WTC11 (cell line): ENCODE results near the gene TMEM190.
A peak's percentile ranks its signal among the peaks of the same experiment; 100 is the strongest.

Source experiments
- CREB1 ChIP-seq: sonication (generic); formaldehyde crosslinking; IDR thresholded peaks from 2 replicates; pipeline ENCODE4 v1.8.0; 2023; ENCODE audit warnings: mild to moderate bottlenecking, missing genetic modification reagents
- JUN ChIP-seq: sonication (generic); formaldehyde crosslinking; IDR thresholded peaks from 2 replicates; pipeline ENCODE4 v1.8.0; 2023; ENCODE audit warnings: mild to moderate bottlenecking, missing genetic modification reagents
- MYBL2 ChIP-seq: sonication (generic); formaldehyde crosslinking; IDR thresholded peaks from 2 replicates; pipeline ENCODE4 v1.8.1; 2023; ENCODE audit warnings: mild to moderate bottlenecking, moderate library complexity, missing genetic modification reagents
- SP1 ChIP-seq: sonication (generic); formaldehyde crosslinking; conservative IDR thresholded peaks from 2 replicates; pipeline ENCODE4 v1.8.1; 2022; ENCODE audit warnings: missing genetic modification reagents
- TCF7 ChIP-seq: sonication (generic); formaldehyde crosslinking; IDR thresholded peaks from 2 replicates; pipeline ENCODE4 v1.8.0; 2022; ENCODE audit warnings: mild to moderate bottlenecking, low read depth, missing genetic modification reagents, moderate library complexity
- TEAD4 ChIP-seq: sonication (generic); formaldehyde crosslinking; IDR thresholded peaks from 2 replicates; pipeline ENCODE4 v1.8.0; 2022; ENCODE audit warnings: mild to moderate bottlenecking, missing genetic modification reagents
- ZBTB21 ChIP-seq: sonication (generic); formaldehyde crosslinking; IDR thresholded peaks from 2 replicates; pipeline ENCODE4 v1.8.1; 2023; ENCODE audit warnings: mild to moderate bottlenecking, missing genetic modification reagents, borderline replicate concordance
- TF ChIP-seq, protein P1 (sequence below): sonication (generic); formaldehyde crosslinking; IDR thresholded peaks from 2 replicates; pipeline ENCODE4 v1.8.1; 2023; ENCODE audit warnings: mild to moderate bottlenecking, missing genetic modification reagents, borderline replicate concordance
- TF ChIP-seq, protein P2 (sequence below): fragments of 200-600 bp; IDR thresholded peaks from 2 replicates; pipeline ENCODE4 v1.8.0; 2022; ENCODE audit warnings: antibody characterized with exemption
- TF ChIP-seq, protein P3 (sequence below): sonication (generic); formaldehyde crosslinking; conservative IDR thresholded peaks from 2 replicates; pipeline ENCODE4 v1.8.1; 2022; ENCODE audit warnings: mild to moderate bottlenecking, missing genetic modification reagents

DNA sequence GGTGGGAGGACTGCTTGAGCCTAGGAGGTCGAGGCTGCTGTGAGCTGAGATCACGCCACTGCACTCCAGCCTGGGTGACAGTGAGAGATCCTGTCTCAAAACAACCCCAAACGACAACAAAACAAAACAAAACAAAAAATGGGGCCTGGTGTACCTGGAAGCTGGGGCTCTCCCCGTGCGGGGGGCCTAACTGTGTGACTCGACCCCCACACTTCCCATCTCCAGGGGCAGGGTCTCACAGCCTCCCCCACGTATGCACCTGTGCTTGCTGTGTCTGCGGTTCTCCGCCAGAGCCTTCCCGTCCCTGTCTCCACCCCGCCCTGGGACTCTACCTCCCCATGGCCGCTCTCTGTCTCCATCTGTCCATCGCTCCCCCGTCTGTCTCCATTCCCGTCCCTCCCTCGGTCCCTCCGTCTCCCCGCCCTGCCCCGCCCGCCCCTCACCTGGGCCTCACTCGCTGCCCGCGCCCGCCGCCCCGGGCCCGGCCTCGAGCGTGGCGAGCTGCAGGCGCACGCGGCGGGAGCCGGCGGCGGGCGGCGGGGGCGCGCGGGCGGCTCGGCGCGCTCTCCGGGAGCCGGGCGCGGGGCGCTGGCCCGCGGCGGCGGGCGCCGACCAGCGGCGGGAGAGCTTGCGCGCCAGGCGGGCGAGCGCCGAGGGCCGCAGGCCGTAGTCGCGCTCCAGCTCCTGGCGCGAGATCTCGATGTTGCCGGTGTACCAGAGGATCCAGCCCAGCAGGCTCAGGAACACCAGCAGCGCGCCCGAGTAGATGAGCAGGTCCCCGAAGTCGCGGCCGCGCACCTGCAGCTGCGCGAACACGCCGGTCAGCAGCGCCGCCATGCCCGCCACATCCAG, 6.9 kb downstream of the TMEM190 start:
- TF ChIP-seq, protein P1, sequence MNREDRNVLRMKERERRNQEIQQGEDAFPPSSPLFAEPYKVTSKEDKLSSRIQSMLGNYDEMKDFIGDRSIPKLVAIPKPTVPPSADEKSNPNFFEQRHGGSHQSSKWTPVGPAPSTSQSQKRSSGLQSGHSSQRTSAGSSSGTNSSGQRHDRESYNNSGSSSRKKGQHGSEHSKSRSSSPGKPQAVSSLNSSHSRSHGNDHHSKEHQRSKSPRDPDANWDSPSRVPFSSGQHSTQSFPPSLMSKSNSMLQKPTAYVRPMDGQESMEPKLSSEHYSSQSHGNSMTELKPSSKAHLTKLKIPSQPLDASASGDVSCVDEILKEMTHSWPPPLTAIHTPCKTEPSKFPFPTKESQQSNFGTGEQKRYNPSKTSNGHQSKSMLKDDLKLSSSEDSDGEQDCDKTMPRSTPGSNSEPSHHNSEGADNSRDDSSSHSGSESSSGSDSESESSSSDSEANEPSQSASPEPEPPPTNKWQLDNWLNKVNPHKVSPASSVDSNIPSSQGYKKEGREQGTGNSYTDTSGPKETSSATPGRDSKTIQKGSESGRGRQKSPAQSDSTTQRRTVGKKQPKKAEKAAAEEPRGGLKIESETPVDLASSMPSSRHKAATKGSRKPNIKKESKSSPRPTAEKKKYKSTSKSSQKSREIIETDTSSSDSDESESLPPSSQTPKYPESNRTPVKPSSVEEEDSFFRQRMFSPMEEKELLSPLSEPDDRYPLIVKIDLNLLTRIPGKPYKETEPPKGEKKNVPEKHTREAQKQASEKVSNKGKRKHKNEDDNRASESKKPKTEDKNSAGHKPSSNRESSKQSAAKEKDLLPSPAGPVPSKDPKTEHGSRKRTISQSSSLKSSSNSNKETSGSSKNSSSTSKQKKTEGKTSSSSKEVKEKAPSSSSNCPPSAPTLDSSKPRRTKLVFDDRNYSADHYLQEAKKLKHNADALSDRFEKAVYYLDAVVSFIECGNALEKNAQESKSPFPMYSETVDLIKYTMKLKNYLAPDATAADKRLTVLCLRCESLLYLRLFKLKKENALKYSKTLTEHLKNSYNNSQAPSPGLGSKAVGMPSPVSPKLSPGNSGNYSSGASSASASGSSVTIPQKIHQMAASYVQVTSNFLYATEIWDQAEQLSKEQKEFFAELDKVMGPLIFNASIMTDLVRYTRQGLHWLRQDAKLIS (CRISPR knock-in tag) = no peak
- no peak for TF ChIP-seq TCF7
- TF ChIP-seq, protein P2, sequence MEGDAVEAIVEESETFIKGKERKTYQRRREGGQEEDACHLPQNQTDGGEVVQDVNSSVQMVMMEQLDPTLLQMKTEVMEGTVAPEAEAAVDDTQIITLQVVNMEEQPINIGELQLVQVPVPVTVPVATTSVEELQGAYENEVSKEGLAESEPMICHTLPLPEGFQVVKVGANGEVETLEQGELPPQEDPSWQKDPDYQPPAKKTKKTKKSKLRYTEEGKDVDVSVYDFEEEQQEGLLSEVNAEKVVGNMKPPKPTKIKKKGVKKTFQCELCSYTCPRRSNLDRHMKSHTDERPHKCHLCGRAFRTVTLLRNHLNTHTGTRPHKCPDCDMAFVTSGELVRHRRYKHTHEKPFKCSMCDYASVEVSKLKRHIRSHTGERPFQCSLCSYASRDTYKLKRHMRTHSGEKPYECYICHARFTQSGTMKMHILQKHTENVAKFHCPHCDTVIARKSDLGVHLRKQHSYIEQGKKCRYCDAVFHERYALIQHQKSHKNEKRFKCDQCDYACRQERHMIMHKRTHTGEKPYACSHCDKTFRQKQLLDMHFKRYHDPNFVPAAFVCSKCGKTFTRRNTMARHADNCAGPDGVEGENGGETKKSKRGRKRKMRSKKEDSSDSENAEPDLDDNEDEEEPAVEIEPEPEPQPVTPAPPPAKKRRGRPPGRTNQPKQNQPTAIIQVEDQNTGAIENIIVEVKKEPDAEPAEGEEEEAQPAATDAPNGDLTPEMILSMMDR = no peak
- TF ChIP-seq ZBTB21 = no peak
- no peak for TF ChIP-seq TEAD4 (CRISPR knock-in tag)
- TF ChIP-seq, protein P3, sequence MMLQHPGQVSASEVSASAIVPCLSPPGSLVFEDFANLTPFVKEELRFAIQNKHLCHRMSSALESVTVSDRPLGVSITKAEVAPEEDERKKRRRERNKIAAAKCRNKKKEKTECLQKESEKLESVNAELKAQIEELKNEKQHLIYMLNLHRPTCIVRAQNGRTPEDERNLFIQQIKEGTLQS (CRISPR knock-in tag) = no peak
- TF ChIP-seq JUN (CRISPR knock-in tag) = no peak
- no peak for TF ChIP-seq MYBL2
- TF ChIP-seq SP1 (CRISPR knock-in tag) = 0 out of 2 replicates have a peak, but pooled peaks have one; percentile 23
- TF ChIP-seq CREB1 (CRISPR knock-in tag) = no peak
